Colonic mucosa (tissue), 4 donors: ENCODE measurements around the gene CPZ. TPM values are rescaled to one million over a fixed set of nuclear protein-coding genes. Genes with fewer than 3 reads are reported as not detected.

Experiments used
- DNase-seq: peaks from one replicate; pipeline ENCODE4 v3.0.0-alpha.2; 2020
- H3K27ac ChIP-seq: fragments of 200-600 bp; one replicate; pipeline ENCODE4 v1.8.0; 2021
- H3K27me3 ChIP-seq: fragments of 200-600 bp; one replicate; pipeline ENCODE4 v1.8.0; 2021
- H3K36me3 ChIP-seq: fragments of 200-600 bp; one replicate; pipeline ENCODE4 v1.8.0; 2021
- H3K4me1 ChIP-seq: fragments of 200-600 bp; one replicate; pipeline ENCODE4 v1.8.0; 2021; ENCODE audit warnings: mild to moderate bottlenecking
- H3K4me3 ChIP-seq: fragments of 200-600 bp; one replicate; pipeline ENCODE4 v1.8.0; 2021
- H3K9ac ChIP-seq, 2 donors: one replicate each; pipeline ENCODE4 v1.7.0; 2013; ENCODE audit warnings: control low read depth in 2 of 2, low read depth in 2 of 2, low read length in 2 of 2
- H3K9me3 ChIP-seq: fragments of 200-600 bp; one replicate; pipeline ENCODE4 v1.8.0; 2021
- intact Hi-C: fragments of 100-400 bp; cut with DNase I; formaldehyde crosslinking; loops from one replicate; pipeline ENCODE4 v1.14.1; 2022
- total RNA-seq, 2 donors: library from RNA; stranded (reverse); fragmentation: NEBNext Ultra II Directional in 1 of 2; extraction: Animal tissue kit (Norgen Biotek cat#: 25700) in 1 of 2; gene quantifications; one replicate each; pipeline ENCODE4 v1.2.1, GENCODE V29; 2021
- TF ChIP-seq, protein P1 (sequence below): fragments of 200-600 bp; IDR thresholded peaks from one replicate; pipeline ENCODE4 v1.8.0; 2022; ENCODE audit warnings: antibody characterized with exemption, mild to moderate bottlenecking
- donor health status: healthy.
- donor health status: DM: no; HTN: no; CAD: no.
- donor health status: DM: no; HTN: no; CAD: no.

Gene CPZ
- total RNA-seq, 2 donors from 2014 or later, result 1.2 to 1.5 TPM

DNA sequence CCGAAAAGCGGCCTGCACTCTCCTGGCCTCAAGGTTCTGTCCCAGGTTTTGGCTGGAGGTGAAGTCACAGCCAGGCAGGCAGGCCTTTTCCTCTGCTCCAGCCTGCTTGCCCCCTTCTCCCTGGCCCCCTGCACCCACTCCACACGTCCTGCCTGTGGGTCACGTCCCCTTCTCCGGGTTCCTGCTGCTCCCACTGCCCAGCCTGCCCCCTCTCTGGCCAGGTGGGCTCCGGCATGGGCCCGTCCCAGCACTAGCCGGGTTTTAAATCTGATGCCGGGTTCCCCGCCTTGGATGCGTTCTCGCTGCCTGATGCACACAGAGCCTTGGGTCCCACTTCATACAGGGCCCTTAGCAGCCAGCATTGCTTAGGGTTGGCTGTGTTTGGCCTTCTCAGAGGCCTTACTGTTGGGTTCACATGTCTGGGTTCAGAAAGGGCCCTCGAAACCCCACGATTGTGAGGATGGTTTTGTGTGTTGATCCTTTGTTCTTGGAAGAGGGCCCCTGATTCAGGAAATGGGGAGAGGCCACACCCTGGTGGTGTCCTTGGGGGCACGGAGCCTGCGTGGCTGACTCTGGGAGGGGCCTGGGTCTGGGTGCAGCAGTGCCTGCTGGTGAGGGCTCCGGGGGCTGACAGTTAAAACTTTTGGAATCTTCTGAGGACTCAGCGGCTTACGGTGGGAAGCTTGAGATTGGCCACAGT, 6.0 kb downstream of the CPZ start:
- H3K9ac ChIP-seq, result no peak overlapping the region
- H3K4me1 ChIP-seq, result no peaks in the 10 kb centered on the region
- intact Hi-C loops, result loop anchor here (10.0 kb wide), 1 partner anchor 334 kb away; the partner anchor contains the start of gene HTRA3
- H3K27ac ChIP-seq, result no peak overlapping the region
- peaks cover 7% of the 10 kb centered on the region for H3K27me3 ChIP-seq
- TF ChIP-seq, protein P1, sequence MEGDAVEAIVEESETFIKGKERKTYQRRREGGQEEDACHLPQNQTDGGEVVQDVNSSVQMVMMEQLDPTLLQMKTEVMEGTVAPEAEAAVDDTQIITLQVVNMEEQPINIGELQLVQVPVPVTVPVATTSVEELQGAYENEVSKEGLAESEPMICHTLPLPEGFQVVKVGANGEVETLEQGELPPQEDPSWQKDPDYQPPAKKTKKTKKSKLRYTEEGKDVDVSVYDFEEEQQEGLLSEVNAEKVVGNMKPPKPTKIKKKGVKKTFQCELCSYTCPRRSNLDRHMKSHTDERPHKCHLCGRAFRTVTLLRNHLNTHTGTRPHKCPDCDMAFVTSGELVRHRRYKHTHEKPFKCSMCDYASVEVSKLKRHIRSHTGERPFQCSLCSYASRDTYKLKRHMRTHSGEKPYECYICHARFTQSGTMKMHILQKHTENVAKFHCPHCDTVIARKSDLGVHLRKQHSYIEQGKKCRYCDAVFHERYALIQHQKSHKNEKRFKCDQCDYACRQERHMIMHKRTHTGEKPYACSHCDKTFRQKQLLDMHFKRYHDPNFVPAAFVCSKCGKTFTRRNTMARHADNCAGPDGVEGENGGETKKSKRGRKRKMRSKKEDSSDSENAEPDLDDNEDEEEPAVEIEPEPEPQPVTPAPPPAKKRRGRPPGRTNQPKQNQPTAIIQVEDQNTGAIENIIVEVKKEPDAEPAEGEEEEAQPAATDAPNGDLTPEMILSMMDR, result no peak
- no peaks in the 10 kb centered on the region for H3K9me3 ChIP-seq
- H3K36me3 ChIP-seq, result no peaks in the 10 kb centered on the region
- H3K4me3 ChIP-seq, result no peak overlapping the region
- DNase-seq, result no peak

DNA sequence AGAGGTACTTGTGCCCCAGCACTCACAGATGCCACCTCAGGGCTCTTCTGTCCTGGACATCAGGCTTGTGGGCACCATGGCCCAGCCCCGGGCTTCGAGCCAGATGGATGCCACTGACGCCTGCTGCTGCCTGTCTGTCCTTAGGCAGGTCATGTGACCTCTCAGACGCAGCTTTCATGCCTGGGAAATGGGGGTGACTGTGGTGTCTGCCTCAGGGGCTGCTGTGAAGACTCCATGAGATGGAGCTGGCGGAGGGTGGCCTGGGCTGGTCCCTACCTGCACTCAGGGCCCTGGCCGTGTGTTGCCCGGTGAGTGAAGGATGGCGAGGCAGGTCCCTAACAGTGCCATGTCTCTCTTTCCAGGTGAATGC, 6.5 kb downstream of the CPZ start:
- Histone ChIP-seq H3K4me3 (no peak overlapping the region), H3K27ac (no peak overlapping the region), H3K9me3 (no peaks in the 10 kb centered on the region), H3K36me3 (no peaks in the 10 kb centered on the region), H3K27me3 (peaks cover 2% of the 10 kb centered on the region), H3K9ac (no peak overlapping the region), H3K4me1 (no peaks in the 10 kb centered on the region)
- intact Hi-C loops, result loop anchor here (10.0 kb wide), 1 partner anchor 334 kb away; the partner anchor contains the start of gene HTRA3
- TF ChIP-seq, protein P1, result no peak
- no peak for DNase-seq

DNA sequence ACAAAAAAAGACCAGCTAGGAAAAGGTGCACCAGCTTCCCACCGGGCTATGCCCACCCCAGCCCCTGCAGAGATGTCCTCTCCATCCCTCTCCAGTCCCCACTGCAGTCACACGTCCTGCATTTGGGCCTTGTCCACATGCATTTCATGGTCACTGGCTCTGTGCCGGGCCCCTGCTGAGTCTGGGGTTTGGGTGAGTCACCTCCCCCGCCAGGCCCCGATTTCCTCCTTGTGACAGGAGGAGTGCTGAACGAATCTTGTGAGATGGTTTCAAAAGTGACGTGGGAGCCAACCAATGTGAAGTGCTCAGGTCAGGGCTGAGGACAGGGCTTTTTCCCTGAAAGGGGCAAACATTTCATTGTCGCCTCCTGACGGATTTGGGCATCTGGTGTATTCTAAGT, 7.1 kb downstream of the CPZ start:
- TF ChIP-seq, protein P1, result no peak
- Histone ChIP-seq H3K36me3 (no peaks in the 10 kb centered on the region), H3K4me1 (no peaks in the 10 kb centered on the region), H3K4me3 (no peak overlapping the region), H3K27me3 (no peaks in the 10 kb centered on the region), H3K9me3 (no peaks in the 10 kb centered on the region), H3K27ac (no peak overlapping the region), H3K9ac (no peak overlapping the region)
- no peak for DNase-seq
- intact Hi-C loops, result loop anchor here (10.0 kb wide), 1 partner anchor 335 kb away; the partner anchor contains the start of gene HTRA3

DNA sequence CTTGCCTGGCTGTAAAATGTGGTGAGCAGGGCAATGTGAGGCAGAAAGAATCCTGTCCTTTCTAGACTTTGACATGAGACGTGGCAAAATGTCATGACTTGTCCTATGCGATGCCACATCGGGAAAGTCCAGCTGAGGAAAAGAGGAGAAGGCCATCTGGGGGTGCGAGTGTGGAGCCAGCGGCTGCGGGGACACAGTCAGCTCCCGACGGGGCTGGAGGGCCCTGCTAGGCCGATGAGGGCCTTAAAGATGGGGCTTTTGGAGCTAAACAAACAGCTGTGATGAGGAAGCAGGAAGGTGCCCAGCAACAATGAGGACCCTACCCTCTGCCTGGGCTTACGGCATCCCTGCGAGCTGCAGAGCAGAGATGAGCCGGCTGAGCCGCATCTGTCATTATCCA, 7.7 kb downstream of the CPZ start:
- Histone ChIP-seq H3K9me3 (no peaks in the 10 kb centered on the region), H3K27ac (no peak overlapping the region), H3K27me3 (no peaks in the 10 kb centered on the region), H3K4me3 (no peak overlapping the region), H3K9ac (no peak overlapping the region), H3K36me3 (no peaks in the 10 kb centered on the region), H3K4me1 (no peaks in the 10 kb centered on the region)
- TF ChIP-seq, protein P1, result no peak
- intact Hi-C loops, result no loop called here
- DNase-seq, result no peak

DNA sequence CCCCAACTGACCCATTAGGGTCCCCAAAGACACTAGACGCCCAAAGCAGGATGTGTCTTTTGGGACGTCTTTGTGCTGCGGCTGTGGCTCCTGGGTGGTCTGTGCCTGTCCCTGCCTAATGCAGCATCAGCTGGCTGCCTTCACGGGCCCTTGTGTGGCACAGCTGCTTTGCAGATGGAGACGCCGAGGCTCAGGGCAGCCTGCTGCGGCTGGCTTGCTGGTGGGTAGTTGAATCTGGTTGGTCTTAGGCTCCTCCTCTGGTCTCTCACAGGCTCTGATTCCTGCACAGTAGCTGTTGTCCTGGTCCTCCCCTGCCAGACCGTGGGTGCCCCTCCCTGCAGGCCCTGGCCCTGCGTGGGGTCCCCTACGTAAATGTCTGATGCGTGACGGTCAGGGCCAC, 8.1 kb downstream of the CPZ start:
- Histone ChIP-seq H3K36me3 (no peaks in the 10 kb centered on the region), H3K4me1 (no peaks in the 10 kb centered on the region), H3K27ac (no peak overlapping the region), H3K9me3 (no peaks in the 10 kb centered on the region), H3K4me3 (no peak overlapping the region), H3K9ac (no peak overlapping the region), H3K27me3 (no peaks in the 10 kb centered on the region)
- intact Hi-C loops, result no loop called here
- no peak for DNase-seq
- TF ChIP-seq, protein P1, result no peak
